Hematopoietic multipotent progenitor cell treated with erythropoietin and hydrocortisone succinate and interleukin-3 and kit ligand, for 4 days (in vitro differentiated cells): ENCODE results near the gene LILRA5.
"Not testable (repeated sequence)": the region's sequence is repeated elsewhere in the genome, so short reads cannot be mapped to it uniquely, and the experiment has no call there.

ENCODE experiments used
- DNase-seq: peaks from one replicate; pipeline ENCODE4 v3.0.0-alpha.2; 2015

Gene LILRA5

GRCh38 chr19:54271587-54271986 lies 41.4 kb downstream of the LILRA5 start:
- not testable (repeated sequence) for DNase-seq

DNA sequence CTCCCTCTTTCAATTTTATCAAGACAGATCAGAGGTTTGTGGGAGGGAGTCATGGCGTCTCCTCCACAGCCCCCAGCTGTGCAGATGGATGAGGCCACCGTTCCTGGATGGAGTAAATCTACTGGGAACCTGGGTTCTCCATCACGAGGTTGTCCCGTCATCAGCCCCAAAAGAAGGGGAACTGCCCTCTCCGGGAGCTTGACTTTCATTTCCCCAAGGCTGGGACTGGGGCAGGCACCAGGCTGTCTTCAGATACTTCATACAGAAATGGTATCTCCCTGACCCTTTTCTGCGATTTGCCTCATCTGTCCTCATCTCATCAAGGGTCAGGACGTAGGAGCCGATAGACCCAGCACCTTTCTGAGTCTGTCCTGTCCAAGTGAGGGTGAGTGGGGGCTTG lies 41.9 kb downstream of the LILRA5 start:
- no peak for DNase-seq

DNA sequence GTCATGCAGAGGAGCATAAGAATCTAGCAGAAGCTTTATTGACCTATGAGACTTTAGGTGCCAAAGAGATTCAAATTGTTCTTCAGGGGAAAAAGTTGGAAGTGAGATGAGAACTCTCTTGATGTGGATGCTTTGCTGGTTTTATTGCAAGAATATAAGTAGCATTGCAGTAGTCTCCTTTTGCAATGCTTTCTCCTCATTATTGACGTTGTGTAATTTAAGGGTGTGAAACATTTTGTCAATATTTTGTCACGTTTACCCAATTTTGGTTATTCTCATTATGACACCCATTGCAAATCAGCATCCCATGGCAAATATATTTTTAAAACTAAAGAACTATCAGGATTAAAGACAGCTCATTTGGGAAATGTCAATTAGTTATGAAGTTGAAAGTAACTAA lies 44.0 kb downstream of the LILRA5 start:
- no peak for DNase-seq

- DNase-seq = peak; percentile 84
Observed at GRCh38 chr19:54266133-54266532, 46.8 kb downstream of the LILRA5 start.

- no peak for DNase-seq
Observed at GRCh38 chr19:54262470-54262869, 50.5 kb downstream of the LILRA5 start.

DNA sequence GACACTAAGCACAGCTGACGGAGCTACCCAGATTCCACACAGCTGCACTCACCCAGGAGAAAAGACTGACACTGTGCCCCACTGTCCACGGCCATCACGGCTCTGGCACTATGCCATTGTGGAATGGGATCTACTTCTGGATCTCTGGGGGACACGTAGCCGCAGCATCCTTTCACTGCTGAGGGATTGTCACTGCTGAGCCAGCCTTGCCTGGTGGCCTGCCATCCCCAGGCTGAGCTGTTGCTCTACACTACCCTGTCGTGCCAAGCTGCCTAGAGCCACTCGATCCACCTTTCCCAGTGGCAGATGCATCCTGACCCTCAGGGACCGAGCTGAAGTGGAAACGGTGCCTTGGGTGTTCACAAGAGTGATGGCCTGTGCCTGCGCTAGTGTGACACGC lies 50.9 kb downstream of the LILRA5 start:
- DNase-seq = no peak

GRCh38 chr19:54257116-54257480 lies 55.9 kb downstream of the LILRA5 start, which contains the start of gene LILRB5:
Gene LILRB5 (minus strand): TSS chr19:54257273. CDS start chr19:54257193, 80 bp downstream.
- DNase-seq = no peak
